Astrocyte of the spinal cord (primary cell): ENCODE results near the gene WTIP.
"Not testable (repeated sequence)": the region's sequence is repeated elsewhere in the genome, so short reads cannot be mapped to it uniquely, and the experiment has no call there.

ENCODE experiments used
- DNase-seq: peaks from one replicate; pipeline ENCODE4 v3.0.0; 2011; ENCODE audit warnings: low read depth, low spot score
- H3K4me3 ChIP-seq: 2 replicates; pipeline ENCODE4 v1.5.1; 2011; ENCODE audit warnings: low read depth, mild to moderate bottlenecking, low read length, moderate library complexity
- in situ Hi-C: cut with HindIII; loops from 2 replicates; pipeline ENCODE4 v1.10.0; 2017; ENCODE audit warnings: low sequenced_read_pairs
- TF ChIP-seq, protein P1 (sequence below): IDR thresholded peaks from 2 replicates; pipeline ENCODE4 v1.5.1; 2012; ENCODE audit warnings: low read depth, mild to moderate bottlenecking, low read length, inconsistent platforms

Gene WTIP

GRCh38 chr19:34507414-34508067, 26.0 kb downstream of the WTIP start:
- no peak overlapping the region for H3K4me3 ChIP-seq
- no peak for DNase-seq
- in situ Hi-C loops, result no loop called here
- TF ChIP-seq, protein P1, sequence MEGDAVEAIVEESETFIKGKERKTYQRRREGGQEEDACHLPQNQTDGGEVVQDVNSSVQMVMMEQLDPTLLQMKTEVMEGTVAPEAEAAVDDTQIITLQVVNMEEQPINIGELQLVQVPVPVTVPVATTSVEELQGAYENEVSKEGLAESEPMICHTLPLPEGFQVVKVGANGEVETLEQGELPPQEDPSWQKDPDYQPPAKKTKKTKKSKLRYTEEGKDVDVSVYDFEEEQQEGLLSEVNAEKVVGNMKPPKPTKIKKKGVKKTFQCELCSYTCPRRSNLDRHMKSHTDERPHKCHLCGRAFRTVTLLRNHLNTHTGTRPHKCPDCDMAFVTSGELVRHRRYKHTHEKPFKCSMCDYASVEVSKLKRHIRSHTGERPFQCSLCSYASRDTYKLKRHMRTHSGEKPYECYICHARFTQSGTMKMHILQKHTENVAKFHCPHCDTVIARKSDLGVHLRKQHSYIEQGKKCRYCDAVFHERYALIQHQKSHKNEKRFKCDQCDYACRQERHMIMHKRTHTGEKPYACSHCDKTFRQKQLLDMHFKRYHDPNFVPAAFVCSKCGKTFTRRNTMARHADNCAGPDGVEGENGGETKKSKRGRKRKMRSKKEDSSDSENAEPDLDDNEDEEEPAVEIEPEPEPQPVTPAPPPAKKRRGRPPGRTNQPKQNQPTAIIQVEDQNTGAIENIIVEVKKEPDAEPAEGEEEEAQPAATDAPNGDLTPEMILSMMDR, result no peak

GRCh38 chr19:34508540-34508939, 27.0 kb downstream of the WTIP start:
- in situ Hi-C loops, result no loop called here
- no peak for DNase-seq
- H3K4me3 ChIP-seq, result no peak overlapping the region
- TF ChIP-seq, protein P1, result no peak

DNA sequence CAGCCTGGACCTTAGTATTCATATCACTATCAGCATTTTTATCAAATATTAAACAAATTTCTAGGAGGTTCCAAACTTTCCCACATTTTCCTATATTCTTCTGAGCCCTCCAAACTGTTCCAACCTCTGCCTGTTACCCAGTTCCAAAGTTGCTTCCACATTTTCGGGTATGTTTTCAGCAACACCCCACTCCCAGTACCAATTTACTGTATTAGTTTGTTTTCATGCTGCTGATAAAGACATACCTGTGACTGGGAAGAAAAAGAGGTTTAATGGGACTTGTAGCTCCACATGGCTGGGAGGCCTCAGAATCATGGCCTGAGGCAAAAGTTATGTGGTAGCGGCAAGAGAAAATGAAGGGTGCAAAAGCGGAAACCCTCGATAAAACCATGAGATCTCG, 29.3 kb downstream of the WTIP start:
- in situ Hi-C loops, H3K4me3 ChIP-seq, DNase-seq: not testable (repeated sequence)

DNA sequence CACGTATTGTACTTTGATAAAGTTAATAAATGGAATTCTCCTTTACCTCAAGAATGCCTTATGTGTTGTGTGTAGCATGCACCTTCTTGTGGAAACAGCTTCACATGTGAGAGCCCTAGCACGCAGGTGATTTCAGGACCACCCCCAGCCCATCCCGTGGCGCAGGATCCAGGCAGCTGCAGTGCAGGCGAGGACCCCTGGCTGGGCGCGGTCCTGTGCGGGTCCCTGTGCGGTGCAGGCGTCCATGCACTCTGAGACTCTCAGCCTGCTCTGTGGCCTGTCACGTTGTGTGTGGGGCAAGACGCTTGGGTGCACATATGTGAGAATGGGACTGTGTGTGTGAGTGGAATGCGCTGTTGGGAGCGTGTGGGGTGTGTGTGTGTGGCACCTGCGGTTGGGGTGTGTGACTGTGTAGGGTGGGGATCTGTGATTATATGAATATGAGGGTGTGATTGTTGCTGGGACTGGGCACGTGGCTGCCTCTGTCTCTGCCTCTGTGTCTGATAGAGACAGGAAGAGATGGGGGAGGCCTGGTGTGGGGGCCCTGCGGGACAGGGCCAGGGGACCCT, 30.8 kb downstream of the WTIP start:
- in situ Hi-C loops, result no loop called here
- no peak for DNase-seq
- TF ChIP-seq, protein P1, result no peak
- H3K4me3 ChIP-seq, result no peak overlapping the region

GRCh38 chr19:34513767-34514166, 32.2 kb downstream of the WTIP start:
- in situ Hi-C loops, result no loop called here
- no peak overlapping the region for H3K4me3 ChIP-seq
- TF ChIP-seq, protein P1, result no peak
- DNase-seq, result no peak

DNA sequence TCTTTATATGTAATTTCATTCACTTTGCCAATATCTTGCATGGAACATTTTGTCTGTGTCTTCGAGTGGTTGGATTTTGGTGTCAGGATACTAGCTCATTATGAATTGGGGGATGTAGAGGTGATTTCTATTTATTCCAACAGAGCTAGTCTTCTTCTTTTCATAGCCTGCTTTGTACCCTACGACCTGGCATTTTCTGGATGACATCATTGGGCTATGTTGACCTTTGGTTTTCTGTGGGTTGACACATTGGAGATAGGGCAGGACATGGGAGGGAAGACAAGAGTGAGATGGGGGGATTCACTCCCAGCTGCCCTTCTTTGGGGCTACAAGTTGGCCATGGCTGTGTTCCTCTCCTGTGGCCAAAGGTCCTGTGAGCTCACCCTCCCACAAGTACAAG, 38.0 kb downstream of the WTIP start:
- DNase-seq, result no peak
- TF ChIP-seq, protein P1, result no peak
- in situ Hi-C loops, result no loop called here
- no peak overlapping the region for H3K4me3 ChIP-seq

GRCh38 chr19:34523408-34523807, 41.9 kb downstream of the WTIP start:
- in situ Hi-C loops, result no loop called here
- H3K4me3 ChIP-seq, result no peak overlapping the region
- no peak for DNase-seq
- TF ChIP-seq, protein P1, result no peak
